K562 (cell line): ENCODE results near the gene DNAL4. TPM values are rescaled to one million over a fixed set of nuclear protein-coding genes. Genes with fewer than 3 reads are reported as not detected.

Source experiments
- CBFB ChIP-seq: sonication (generic); formaldehyde crosslinking; IDR thresholded peaks from 2 replicates; pipeline ENCODE4 v1.4.0; 2020; ENCODE audit warnings: mild to moderate bottlenecking, missing genetic modification reagents
- CEBPG ChIP-seq, 3 experiments: fragments of 200-800 bp in 1 of 3; sonication (Bioruptor generic) in 1 of 3; sonication (generic) in 1 of 3; formaldehyde crosslinking in 1 of 3; IDR thresholded peaks in 2 of 3; conservative IDR thresholded peaks in 1 of 3; 2 replicates each; pipeline versions ENCODE4 v1.6.1 to v1.8.0; 2016 to 2022; ENCODE audit warnings: missing compliant biosample characterization in 2 of 3, missing genetic modification characterization in 2 of 3, mild to moderate bottlenecking in 1 of 3, missing genetic modification reagents in 1 of 3
- CSDE1 ChIP-seq, 2 experiments: fragments of 450-650 bp; IDR thresholded peaks; 2 replicates each; pipeline ENCODE4 v1.6.1; 2016; ENCODE audit warnings: mild to moderate bottlenecking in 1 of 2
- E2F8 ChIP-seq: fragments of 450-650 bp; IDR thresholded peaks from 2 replicates; pipeline ENCODE4 v1.7.1; 2018; ENCODE audit warnings: mild to moderate bottlenecking, low read depth; ENCODE audit not compliant: partially characterized antibody
- GATAD2B ChIP-seq: fragments of 450-650 bp; IDR thresholded peaks from 2 replicates; pipeline ENCODE4 v1.6.1; 2017; ENCODE audit warnings: mild to moderate bottlenecking, borderline replicate concordance
- GTF2A2 ChIP-seq: IDR thresholded peaks from 2 replicates; pipeline ENCODE4 v1.6.1; 2016; ENCODE audit warnings: mild to moderate bottlenecking, missing genetic modification characterization, missing compliant biosample characterization
- HNRNPH1 ChIP-seq: fragments of 200-400 bp; formaldehyde crosslinking; optimal IDR thresholded peaks from 2 replicates; pipeline ENCODE3; 2017; ENCODE audit warnings: low read depth, mild to moderate bottlenecking, low read length, moderate library complexity
- KDM5B ChIP-seq: fragments of 200-600 bp; sonication (generic); IDR thresholded peaks from 2 replicates; pipeline ENCODE4 v1.6.1; 2012; ENCODE audit warnings: low read depth, mild to moderate bottlenecking, moderate library complexity, low read length, control low read depth, inconsistent platforms; ENCODE audit not compliant: insufficient replicate concordance
- MAX ChIP-seq: sonication (generic); formaldehyde crosslinking; IDR thresholded peaks from 2 replicates; pipeline ENCODE4 v1.9.0; 2022; ENCODE audit warnings: mild to moderate bottlenecking, missing genetic modification reagents
- MYBL2 ChIP-seq, 2 experiments: fragments of 450-650 bp in 1 of 2; sonication (generic) in 1 of 2; formaldehyde crosslinking in 1 of 2; IDR thresholded peaks; 2 replicates each; pipeline versions ENCODE4 v1.6.1 to v1.8.1; 2017 to 2022; ENCODE audit warnings: borderline replicate concordance in 1 of 2, inconsistent platforms in 1 of 2, low read depth in 1 of 2, mild to moderate bottlenecking in 1 of 2, missing genetic modification reagents in 1 of 2, moderate library complexity in 1 of 2
- NR0B1 ChIP-seq: fragments of 450-650 bp; IDR thresholded peaks from one replicate; pipeline ENCODE4 v1.6.1; 2018; ENCODE audit warnings: mild to moderate bottlenecking, moderate library complexity; ENCODE audit not compliant: partially characterized antibody
- RB1 ChIP-seq: fragments of 450-650 bp; IDR thresholded peaks from 2 replicates; pipeline ENCODE4 v1.6.1; 2017; ENCODE audit warnings: low read depth, mild to moderate bottlenecking
- SAP30 ChIP-seq: fragments of 200-600 bp; sonication (generic); IDR thresholded peaks from 2 replicates; pipeline ENCODE4 v1.6.1; 2012; ENCODE audit warnings: borderline replicate concordance, low read depth, mild to moderate bottlenecking, moderate library complexity, low read length, control low read depth, inconsistent platforms; ENCODE audit not compliant: insufficient read depth, poor library complexity, severe bottlenecking
- SP2 ChIP-seq: IDR thresholded peaks from 2 replicates; pipeline ENCODE4 v1.6.1; 2011; ENCODE audit warnings: mild to moderate bottlenecking, low read depth, low read length, moderate library complexity; ENCODE audit not compliant: poor library complexity, severe bottlenecking; ENCODE audit errors: extremely low read depth
- TAF1 ChIP-seq: IDR thresholded peaks from 2 replicates; pipeline ENCODE4 v1.6.1; 2011; ENCODE audit warnings: mild to moderate bottlenecking, low read length, moderate library complexity; ENCODE audit not compliant: insufficient read depth, control insufficient read depth, severe bottlenecking; ENCODE audit errors: extremely low read depth
- ZBTB2 ChIP-seq: fragments of 450-650 bp; IDR thresholded peaks from 2 replicates; pipeline ENCODE4 v1.6.1; 2016; ENCODE audit warnings: antibody characterized with exemption
- ZFP91 ChIP-seq: sonication (generic); formaldehyde crosslinking; IDR thresholded peaks from 2 replicates; pipeline ENCODE4 v1.8.0; 2022; ENCODE audit warnings: mild to moderate bottlenecking, missing genetic modification reagents
- polyA plus RNA-seq, 8 experiments: library from polyadenylated mRNA; depleted of rRNA in 4 of 8; stranded (reverse) in 5 of 8; unstranded in 3 of 8; fragments of >200 nt; fragmentation: Nextera tagmentation in 2 of 8; fragmentation: Illumina TruSeq in 1 of 8; extraction: Ambion mirVana in 2 of 8; extraction: Trizol in 1 of 8; gene quantifications; 2 replicates each; pipeline versions ENCODE4 v1.2.1 to v1.2.3, GENCODE V29; 2011 to 2014; ENCODE audit warnings: inconsistent platforms in 1 of 8, missing spikeins in 1 of 8
- total RNA-seq, 7 experiments: library from RNA; depleted of rRNA in 6 of 7; stranded (reverse); fragments of >200 nt in 6 of 7; fragmentation: Illumina TruSeq in 2 of 7; extraction: Trizol in 2 of 7; gene quantifications; 2 replicates each; pipeline versions ENCODE4 v1.2.1 to v1.2.3, GENCODE V29; 2011 to 2021; ENCODE audit warnings: low replicate concordance in 1 of 7

DNAL4 gene
- total and polyA plus RNA-seq, 9 of the 15 experiments (the other 6 are each of a cell fraction or from before 2014, with no cell fraction given) = 0.20 to 9.4 (median 5.2) TPM

- TF ChIP-seq ZFP91 (CRISPR knock-in tag) = no peak
- TF ChIP-seq SAP30 = peak; percentile 43
- TF ChIP-seq TAF1 = peak; percentile 47
- TF ChIP-seq RB1 = no peak
- TF ChIP-seq GATAD2B = no peak; the same call in 1 of the 2 replicates
- no peak for TF ChIP-seq CBFB (CRISPR knock-in tag)
- no peak for TF ChIP-seq CSDE1 (IDR thresholded peaks at IDR 0.05)
- peak; percentile 56 for TF ChIP-seq SP2
- no peak for TF ChIP-seq HNRNPH1
- no peak for TF ChIP-seq GTF2A2 (tag)
- TF ChIP-seq CEBPG (CRISPR knock-in tag; IDR thresholded peaks at IDR 0.05) = no peak; the same call in 1 of the 2 replicates
- TF ChIP-seq CEBPG (tag; conservative IDR thresholded peaks at IDR 0.05 in 1 of 2, IDR thresholded peaks at IDR 0.05 in 1 of 2) = peak in 1 of 2 experiments; percentile 36; a peak in 2 of 4 replicates
- TF ChIP-seq E2F8 = no peak
- TF ChIP-seq NR0B1 = no peak
- peak; percentile 25 for TF ChIP-seq KDM5B
- peak; percentile 52; the same call in 1 of the 2 replicates for TF ChIP-seq MAX (CRISPR knock-in tag)
- TF ChIP-seq ZBTB2 = peak; percentile 61
- TF ChIP-seq MYBL2 (IDR thresholded peaks at IDR 0.05; ENCODE audit: low read depth) = peak; percentile 81
- TF ChIP-seq MYBL2 (CRISPR knock-in tag; IDR thresholded peaks at IDR 0.05; ENCODE audit: borderline replicate concordance) = peak; percentile 46; the same call in 1 of the 2 replicates
Observed at GRCh38 chr22:38755911-38756532, 37.9 kb downstream of the DNAL4 start, which contains the start of gene SUN2 (continued).
